ENCODE measurements around the gene NSUN2. TPM values are rescaled to one million over a fixed set of nuclear protein-coding genes. Genes with fewer than 3 reads are reported as not detected.
"Not testable (repeated sequence)": the region's sequence is repeated elsewhere in the genome, so short reads cannot be mapped to it uniquely, and the experiment has no call there.

The NSUN2 gene
- 78.1 and 87.3 TPM in 2 replicates for total RNA-seq

DNA sequence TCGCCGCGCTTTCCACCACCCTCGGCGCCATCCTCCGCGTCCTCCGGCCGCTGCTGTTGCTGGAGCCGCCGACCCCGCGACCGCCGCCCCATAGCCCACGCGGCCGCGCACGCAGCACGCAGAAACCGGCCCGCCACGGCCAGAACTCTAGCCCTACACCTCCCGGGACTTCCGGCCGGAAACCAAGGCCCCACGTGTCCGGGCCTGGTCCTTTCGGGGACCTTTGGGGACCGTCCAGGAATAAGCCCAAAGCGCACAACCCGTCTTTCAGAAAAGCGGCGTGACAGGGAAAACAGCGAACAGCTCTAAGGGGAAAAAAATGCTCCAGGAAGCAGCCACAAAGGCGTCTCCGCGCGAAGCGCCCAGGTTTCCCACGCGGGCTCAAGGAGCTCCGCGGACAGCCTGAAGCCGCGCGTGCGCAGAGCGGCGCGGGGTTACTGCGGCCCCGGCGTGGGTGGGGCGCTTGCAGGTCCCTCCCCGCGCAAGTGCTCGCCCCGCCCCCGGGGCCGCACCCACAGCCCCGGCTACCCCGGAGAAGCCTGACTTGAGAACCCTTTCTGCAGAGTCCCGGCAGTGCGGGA is at the start of gene NSUN2, which contains the start of gene SRD5A1:
TSS of gene NSUN2 (minus strand) at position 157 of the 581 bp plus-strand sequence. CDS start at position 92, 65 bp downstream.
TSS of gene SRD5A1 (plus strand) at position 553 of the 581 bp plus-strand sequence. CDS start 137 bp downstream, outside the sequence.
- DNase-seq (ENCODE audit: low read depth), result peak; percentile 70

DNA sequence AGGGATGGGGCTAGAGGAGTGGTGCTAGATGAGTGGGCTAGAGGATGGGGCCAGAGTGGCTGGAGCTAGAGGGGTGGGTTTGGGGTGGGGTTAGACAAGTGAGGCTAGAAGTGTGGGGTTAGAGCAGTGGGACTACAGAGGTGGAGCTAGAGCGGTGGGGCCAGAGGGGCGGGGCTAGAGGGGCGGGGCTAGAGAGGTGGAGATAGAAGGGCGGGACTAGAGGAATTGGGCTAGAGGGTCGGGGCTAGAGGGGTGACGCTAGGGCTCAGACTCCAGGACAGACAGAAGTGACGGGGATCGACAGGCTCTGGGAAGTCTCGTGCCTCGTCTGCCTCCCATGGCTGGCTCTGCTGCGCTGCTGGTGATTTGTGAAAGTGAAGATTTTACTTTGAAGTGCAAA is 49.4 kb upstream of the NSUN2 start:
- DNase-seq (ENCODE audit: low read depth), result no peak

DNA sequence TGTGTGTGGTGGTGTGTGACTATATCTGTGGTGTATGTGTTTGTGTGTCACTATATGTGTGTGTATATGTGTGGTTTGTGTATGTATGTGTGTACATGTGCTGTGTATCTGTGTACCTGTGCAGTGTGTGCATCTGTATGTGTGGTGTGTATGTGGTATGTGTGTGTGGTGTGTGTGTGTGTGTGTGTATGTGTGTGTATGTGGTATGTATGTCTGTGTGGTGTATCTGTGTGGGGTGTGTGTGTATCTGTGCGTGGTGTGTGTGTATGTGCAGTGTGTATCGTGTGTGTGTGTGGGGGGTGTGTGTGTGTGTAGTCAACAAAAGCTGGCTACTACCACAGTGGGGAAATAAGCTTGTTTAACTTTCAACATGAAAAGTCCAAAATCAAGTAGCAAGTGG is 48.8 kb upstream of the NSUN2 start:
- no peak for DNase-seq (ENCODE audit: low read depth)

DNA sequence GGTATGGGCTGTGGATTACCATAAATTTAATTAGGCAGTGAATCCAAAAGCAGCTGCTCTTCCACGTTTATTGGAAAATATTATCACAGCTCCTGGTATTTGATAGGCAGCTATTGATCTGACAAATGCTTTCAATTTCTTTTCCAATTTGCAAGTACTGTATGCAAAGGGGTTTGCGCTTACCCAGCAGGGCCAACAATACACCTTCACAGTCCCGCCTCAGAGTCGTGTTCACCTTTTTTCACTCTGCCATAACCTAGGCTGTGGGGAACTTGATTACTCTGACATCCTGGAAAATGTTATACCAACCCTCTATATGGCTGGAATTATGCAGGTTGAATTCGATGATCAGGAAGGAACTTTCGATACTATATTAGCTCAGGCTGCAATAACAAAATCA is 48.1 kb upstream of the NSUN2 start:
- no peak for DNase-seq (ENCODE audit: low read depth)

DNA sequence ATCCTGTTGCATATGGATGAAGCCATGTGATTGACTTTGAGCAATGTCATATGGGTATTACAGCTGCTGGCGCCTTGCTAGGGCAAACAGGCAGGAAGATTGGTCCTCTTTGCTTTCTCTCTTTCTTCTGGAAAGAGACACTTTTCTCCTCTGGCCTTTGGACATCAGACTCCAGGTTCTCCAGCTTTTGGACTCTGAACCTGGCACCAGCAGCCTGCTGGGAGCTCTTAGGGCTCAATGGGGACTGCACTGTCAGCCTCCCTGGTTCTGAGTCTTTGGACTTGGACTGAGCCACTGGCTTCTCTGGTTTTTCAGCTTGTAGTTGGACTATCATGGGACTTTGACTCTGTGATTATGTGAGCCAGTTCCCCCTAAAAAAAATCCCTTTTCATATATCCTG is 45.5 kb upstream of the NSUN2 start:
- DNase-seq (ENCODE audit: low read depth), result no peak

DNA sequence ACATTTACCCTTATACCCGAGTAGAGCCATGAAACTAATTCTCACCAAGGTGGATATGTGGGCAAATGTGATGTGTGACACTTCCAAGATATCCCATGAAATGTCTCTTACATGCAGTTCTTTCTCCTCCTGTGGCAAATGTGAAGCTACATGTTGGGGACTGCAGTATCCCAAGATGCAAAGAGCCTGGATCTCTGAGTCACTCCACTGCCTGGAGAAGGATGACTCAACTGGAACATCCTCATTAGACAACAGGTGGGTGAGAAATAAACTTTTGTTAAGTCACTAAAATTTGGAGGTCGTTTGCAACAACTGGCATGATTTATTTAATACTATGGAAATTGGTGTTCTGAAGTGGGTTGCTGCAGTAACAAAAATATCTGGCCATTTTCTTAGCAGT is 43.9 kb upstream of the NSUN2 start:
- peak; percentile 9 for DNase-seq (ENCODE audit: low read depth)

DNA sequence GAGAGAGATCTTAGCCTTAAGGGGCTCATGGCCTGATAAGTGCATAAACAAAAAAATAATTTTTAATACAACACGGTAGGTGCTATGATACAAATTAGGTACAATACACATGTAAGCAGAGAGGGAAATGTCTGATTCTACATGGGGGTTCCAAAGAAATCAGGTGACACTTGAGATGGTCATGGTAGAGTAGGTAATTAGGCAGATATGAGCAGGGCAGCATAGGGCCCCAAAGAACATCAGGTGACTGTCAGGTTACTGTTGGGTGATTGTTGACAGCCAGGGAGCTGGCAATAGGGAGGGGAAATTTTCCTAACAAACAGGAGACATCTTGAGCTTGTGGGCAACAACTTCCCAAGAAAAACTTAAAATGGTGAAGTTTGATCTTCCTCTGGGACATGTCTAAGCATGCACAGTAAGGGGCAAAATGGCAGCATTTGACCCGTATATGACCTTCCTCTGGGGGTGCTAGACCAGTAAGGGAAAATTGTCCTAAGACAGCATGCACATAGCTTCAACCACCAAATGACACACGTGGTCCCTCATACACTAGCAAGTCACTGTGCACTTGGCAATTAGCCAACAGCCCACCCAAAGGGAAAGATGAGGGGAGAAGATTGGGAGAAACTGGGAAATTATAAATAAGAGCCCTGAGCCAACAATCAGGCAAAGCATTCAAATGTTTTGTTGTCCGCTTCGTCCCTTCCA is 43.1 kb upstream of the NSUN2 start:
- DNase-seq (ENCODE audit: low read depth), result no peak

DNA sequence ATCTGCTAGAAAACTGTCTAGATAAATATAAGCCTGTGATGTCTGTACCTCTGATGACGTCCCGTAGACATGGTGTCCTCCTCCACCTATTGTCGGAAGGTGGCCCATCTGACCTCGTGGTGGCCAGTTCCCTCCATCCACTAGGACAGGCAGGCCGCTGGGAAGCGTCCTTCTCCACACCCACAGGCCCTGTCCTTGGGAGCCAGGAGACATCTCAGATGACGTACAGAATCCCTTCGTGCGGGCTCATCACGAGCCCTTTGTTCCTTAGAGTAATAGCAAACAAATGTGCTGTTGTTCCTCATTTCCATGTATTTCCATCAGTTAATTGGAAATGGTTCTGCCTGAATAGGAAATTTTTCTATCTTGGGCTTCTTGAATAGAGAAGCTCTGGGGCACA is 42.0 kb upstream of the NSUN2 start:
- no peak for DNase-seq (ENCODE audit: low read depth)

DNA sequence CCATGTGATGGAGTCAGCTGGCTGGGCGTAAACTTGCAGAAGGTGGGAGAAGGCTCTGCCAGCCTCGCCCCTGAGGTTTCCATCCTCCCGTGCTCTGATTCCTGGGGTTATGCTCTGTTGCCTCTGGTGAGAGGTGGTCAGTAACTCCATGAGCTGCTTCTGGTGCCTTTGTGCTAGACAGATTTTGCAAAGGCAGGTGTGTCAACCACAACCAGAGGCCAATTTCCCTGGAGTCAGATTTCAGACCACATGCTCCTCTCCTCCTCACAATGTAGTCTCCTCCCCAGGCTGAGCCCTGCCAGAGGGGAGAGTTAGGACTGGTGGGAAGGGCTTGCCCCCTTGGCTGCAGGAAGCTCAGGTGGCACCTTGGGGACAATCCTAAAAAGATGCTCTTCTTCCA is 41.6 kb upstream of the NSUN2 start:
- DNase-seq (ENCODE audit: low read depth), result no peak

DNA sequence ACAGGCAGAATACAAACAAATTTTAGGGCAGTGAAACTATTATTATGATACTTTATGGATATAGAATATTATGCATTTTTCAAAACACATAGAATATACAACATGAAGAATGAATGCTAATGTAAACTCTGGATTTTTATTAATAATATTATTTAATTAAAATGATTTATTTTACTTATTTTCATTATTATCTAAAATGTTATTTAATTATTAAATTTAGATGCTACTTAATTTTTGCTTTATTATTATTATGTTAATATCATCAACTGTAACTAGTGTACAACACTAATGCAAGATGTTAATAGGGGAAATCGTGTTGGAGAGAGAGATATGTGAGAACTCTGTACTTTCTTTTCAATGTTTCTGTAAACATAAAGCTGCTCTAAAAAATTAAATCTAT is 41.1 kb upstream of the NSUN2 start:
- no peak for DNase-seq (ENCODE audit: low read depth)

DNA sequence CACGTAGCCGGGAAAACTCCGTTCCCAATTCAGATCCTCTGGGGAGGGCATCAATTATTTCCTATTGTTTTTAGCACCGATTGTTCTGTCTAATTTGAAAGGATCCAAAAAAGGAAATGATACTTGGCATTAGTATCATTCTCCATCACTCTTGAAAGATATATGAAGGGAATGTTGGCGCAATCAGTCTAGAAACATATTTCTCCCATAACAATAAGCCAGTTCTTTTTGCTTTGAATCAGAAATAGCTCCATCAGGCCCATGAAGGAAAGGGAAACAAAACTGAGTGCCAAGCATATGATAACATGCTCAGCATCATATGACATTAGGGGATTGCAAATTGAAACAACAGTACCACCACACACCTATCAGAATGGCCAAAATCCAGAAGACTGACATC is 40.2 kb upstream of the NSUN2 start:
- DNase-seq (ENCODE audit: low read depth), result no peak

DNA sequence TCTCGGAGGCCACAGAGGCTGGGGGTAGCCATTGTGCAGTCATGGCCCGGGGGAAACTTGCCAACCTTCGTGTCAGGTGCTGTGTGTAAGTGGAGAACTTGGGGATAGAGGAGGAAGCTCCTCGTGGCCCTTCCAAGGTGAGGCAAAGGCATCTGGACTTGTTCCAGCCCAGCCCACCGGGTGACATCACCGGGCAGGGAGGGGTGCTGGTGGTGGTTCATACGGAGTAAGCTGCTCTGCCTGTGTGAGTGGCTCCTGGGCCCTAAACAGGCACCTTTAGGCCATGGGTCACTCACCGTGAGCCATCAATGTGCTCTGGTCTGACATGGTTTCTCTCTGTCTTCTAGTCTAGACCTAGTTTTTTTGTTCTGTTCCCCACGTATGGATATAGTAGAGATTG is 35.9 kb upstream of the NSUN2 start:
- not testable (repeated sequence) for DNase-seq (ENCODE audit: low read depth)

DNA sequence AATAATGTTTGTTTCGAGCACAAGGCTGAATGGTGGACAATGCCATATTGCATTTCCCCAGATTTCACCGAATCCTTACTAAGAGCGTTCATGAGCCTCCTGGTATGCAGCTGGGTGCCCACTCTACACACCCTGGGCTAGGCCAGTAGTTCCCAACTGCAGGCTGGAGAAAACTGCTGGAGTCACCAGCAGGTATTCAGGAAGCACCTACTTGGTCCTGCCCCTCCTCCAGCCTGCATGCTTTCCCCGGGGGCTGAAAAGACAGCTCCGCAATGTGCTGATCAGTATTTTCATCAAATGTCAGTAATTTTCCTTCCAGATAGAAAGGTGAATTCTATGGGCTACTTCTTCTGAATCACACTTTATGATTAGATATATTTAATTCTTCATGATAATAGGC is 34.8 kb upstream of the NSUN2 start:
- no peak for DNase-seq (ENCODE audit: low read depth)

DNA sequence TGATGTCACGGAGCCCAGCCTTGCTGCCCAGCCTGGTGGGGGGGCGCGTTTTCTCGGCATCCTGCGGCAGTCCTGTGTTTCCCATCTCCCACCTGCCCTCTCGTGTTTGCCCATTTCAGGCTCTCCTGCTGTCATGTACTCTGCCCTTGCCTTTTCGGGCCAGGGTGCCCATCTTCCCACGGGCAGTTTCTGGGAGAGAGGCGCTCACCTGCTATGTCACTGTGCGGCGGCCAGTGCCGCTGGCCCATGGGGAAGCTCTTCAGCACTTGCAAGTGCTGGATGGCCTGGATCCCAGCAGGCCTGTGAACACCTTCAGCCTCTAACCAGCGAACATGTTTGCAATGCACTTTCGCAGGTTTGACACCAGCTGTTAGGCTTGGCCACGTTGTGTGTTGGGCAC is 33.9 kb upstream of the NSUN2 start:
- DNase-seq (ENCODE audit: low read depth), result no peak

DNA sequence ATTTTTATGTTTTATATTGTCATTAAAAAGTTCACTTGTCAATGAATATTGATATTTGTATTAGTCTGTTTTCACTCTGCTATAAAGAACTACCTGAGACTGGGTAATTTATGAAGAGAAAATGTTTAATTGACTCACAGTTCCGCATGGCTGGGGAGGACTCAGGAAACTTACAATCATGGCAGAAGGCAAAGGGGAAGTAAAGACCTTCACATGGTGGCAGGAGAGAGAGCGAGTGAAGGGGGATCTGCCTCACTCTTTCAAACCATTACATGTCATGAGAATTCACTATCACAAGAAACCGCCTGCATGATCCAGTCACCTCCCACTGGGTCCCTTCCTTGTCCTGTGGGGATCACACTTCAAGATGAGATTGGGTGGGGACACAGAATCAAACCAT is 27.8 kb upstream of the NSUN2 start:
- no peak for DNase-seq (ENCODE audit: low read depth)

DNA sequence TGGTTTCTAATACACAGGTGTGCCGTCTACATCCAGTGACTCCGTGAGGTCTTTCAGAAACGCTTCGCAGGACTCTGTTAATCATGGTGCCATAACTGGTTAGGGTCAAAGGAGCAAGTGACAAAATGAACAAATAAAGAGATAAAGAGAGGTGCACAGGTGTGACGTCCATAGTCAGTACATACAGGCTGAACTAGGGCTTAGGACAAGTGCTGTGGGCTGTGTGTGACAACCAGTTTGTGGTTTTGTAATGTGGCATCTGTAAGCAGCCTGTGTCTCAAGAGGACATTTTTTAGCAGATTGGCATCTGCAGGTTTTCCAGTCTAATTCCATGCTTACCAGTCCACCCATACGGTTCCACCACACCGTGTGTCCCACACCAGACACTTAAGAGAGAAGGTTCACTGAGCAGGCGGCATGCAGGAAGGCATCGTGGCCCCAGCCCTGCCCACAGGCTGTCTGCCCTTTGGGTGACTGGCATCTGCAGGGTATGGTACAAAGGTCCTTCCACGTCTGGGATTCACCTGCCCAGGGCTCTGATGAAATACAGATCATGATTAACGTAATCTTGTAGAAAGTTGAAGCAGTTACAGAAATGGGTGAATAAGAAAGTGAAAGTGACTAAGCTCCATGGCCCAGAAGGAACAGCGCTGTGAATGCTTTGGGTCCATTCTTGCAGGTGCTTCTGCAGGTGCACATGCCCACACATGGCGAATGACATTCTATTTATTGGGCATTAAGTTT is 27.3 kb upstream of the NSUN2 start:
- DNase-seq (ENCODE audit: low read depth), result peak; percentile 70

DNA sequence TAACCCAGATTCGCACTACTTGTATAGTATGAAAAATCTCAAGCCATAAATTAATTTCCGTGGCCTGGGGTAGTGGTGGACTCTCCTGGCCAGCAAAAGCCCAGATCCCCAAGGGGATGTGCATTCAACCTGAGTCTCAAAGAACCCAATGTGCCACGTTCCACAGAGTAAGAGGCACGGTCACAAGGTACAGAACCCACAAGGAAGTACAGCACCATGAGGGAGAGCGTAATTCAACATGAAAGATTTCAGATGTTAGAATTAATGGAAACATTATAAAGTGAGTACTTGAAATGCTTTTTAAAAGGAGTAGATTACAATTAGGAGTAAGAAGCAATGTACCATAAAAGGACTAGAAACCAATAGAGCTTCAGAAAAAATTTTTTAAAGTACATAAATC is 23.8 kb upstream of the NSUN2 start:
- no peak for DNase-seq (ENCODE audit: low read depth)

DNA sequence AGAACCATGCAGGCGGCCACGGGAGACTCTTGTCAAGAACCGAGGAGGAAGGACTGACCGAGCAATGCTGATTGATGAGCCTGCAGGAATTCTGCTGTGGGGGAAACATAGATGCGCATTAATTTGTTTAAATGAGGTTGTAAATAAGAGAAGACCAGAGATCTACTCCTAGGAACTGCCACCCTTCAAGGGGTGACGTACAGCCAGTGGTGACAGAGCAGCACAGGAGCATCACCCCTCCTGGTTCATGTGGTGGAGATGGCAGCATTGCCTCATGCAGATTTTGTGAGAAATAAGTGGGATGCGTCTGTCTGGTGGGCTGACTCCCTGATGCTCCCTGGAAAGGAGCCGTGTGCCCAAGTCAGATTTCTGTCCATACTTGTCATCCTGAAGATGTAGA is 22.6 kb upstream of the NSUN2 start:
- no peak for DNase-seq (ENCODE audit: low read depth)

DNA sequence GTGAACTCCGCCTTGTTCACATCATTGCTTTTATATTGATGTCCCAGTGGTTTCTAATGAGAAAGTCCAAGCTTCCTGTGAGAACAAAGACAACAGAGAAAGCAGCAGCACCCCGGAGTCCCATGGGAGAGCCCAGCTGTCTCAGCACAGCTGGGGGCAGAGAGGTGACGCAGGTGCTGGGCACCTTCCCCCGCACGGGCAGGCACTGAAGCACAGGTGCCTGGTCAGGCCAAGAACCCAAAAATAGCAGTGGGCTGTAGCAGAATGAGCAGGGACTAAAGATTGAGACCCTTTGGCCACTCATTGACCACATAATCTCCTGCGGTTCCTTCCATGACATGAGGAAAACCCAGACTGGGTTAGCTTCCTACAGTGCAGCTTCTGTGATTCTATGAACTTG is 19.2 kb upstream of the NSUN2 start:
- no peak for DNase-seq (ENCODE audit: low read depth)

DNA sequence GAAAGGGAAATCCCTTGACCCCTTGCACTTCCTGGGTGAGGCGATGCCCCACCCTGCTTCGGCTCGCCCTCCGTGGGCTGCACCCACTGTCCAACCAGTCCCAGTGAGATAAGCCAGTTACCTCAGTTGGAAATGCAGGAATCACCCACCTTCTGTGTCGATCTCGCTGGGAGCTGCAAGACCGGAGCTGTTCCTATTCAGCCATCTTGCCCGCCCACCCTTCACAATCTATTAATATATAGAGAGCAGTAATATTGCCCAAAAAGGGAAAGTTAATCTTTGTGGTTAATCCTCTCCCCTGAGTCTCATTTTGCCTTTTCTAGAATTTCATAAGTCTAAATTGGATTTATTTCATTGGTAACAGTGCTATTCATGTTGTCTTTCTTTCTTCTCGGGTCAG is 16.8 kb upstream of the NSUN2 start:
- no peak for DNase-seq (ENCODE audit: low read depth)

DNA sequence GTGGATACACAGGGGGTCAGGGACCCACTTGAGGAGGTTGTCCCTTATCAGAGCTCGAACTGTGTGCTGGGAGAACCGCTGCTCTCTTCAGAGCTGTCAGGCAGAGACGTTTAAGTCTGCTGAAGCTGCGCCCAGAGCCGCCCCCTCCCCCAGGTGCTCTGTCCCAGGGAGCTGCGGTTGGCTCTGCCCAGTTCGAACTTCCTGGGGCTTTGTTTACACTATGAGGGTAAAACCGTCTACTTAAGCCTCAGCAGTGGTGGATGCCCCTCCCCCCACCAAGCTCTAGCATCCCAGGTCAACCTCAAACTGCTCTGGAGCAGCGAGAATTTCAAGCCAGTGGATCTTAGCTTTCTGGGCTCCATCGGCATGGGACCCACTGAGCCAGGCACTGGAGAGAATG is 16.3 kb upstream of the NSUN2 start:
- no peak for DNase-seq (ENCODE audit: low read depth)

DNA sequence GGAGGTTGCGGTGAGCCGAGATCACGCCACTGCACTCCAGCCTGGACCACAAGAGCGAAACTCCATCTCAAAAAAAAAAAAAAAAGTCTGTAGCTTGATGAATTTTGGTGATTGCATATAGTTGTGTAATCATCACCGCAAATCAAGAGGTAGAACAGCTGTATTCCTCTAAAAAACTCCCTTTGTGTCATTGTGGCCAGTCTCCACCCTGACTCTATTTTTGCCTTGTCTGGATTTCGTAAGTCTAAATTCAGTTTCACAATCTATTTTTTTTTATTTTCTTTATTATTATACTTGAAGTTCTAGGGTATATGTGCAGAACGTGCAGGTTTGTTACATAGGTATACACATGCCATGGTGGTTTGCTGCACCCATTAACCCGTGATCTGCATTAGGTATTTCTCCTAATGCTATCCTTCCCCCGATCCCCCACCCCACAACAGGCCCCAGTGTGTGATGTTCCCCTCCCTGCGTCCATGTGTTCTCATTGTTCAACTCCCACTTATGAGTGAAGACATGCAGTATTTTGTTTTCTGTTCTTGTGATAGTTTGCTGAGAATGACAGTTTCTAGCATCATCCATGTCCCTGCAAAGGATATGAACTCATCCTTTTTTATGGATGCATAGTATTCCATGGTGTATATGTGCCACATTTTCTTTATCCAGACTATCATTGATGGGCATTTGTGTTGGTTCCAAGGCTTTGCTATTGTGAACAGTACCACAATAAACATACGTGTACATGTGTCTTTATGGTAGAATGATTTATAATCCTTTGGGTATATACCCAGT is 12.9 kb upstream of the NSUN2 start:
- DNase-seq (ENCODE audit: low read depth), result not testable (repeated sequence)
